ENCODE results near the gene TLX2. TPM values are rescaled to one million over a fixed set of nuclear protein-coding genes. Genes with fewer than 3 reads are reported as not detected.

TLX2 gene
- total RNA-seq, 1 experiment from 2014 or later: not detected

- H3K27me3 Mint-ChIP-seq (ENCODE audit: unreplicated experiment): peaks cover 38% of the 10 kb centered on the region
- CTCF ChIA-PET: no interaction called here
- H3K4me1 Mint-ChIP-seq (ENCODE audit: low read depth, unreplicated experiment): peaks cover 11% of the 10 kb centered on the region
- TF ChIP-seq CTCF (IDR thresholded peaks at IDR 0.05; ENCODE audit: unreplicated experiment): no peak
- no peak overlapping the region for H3K4me3 Mint-ChIP-seq (ENCODE audit: low read depth, unreplicated experiment)
- DNase-seq: no peak
- no peaks in the 10 kb centered on the region for H3K9me3 Mint-ChIP-seq (ENCODE audit: low read depth, unreplicated experiment)
- intact Hi-C loops (cut with micrococcal nuclease; ENCODE audit: unreplicated experiment): no loop called here
- no TSS peak for BruUV-seq (replicated peaks)
- H3K36me3 Mint-ChIP-seq (ENCODE audit: insufficient read depth, unreplicated experiment): peaks cover 30% of the 10 kb centered on the region
- H3K27ac Mint-ChIP-seq (ENCODE audit: unreplicated experiment): no peak overlapping the region
Observed at GRCh38 chr2:74524005-74524404, 9.8 kb downstream of the TLX2 start.

GRCh38 chr2:74524955-74525716 is 10.9 kb downstream of the TLX2 start:
- intact Hi-C loops (cut with micrococcal nuclease; ENCODE audit: unreplicated experiment): no loop called here
- Mint-ChIP-seq H3K4me1 (ENCODE audit: low read depth, unreplicated experiment) (peaks cover 11% of the 10 kb centered on the region), H3K4me3 (ENCODE audit: low read depth, unreplicated experiment) (no peak overlapping the region), H3K9me3 (ENCODE audit: low read depth, unreplicated experiment) (no peaks in the 10 kb centered on the region), H3K27me3 (ENCODE audit: unreplicated experiment) (peaks cover 27% of the 10 kb centered on the region), H3K27ac (ENCODE audit: unreplicated experiment) (no peak overlapping the region), H3K36me3 (ENCODE audit: insufficient read depth, unreplicated experiment) (peaks cover 41% of the 10 kb centered on the region)
- CTCF ChIA-PET: no interaction called here
- BruUV-seq (replicated peaks): no TSS peak
- DNase-seq: no peak
- no peak for TF ChIP-seq CTCF (IDR thresholded peaks at IDR 0.05; ENCODE audit: unreplicated experiment)

DNA sequence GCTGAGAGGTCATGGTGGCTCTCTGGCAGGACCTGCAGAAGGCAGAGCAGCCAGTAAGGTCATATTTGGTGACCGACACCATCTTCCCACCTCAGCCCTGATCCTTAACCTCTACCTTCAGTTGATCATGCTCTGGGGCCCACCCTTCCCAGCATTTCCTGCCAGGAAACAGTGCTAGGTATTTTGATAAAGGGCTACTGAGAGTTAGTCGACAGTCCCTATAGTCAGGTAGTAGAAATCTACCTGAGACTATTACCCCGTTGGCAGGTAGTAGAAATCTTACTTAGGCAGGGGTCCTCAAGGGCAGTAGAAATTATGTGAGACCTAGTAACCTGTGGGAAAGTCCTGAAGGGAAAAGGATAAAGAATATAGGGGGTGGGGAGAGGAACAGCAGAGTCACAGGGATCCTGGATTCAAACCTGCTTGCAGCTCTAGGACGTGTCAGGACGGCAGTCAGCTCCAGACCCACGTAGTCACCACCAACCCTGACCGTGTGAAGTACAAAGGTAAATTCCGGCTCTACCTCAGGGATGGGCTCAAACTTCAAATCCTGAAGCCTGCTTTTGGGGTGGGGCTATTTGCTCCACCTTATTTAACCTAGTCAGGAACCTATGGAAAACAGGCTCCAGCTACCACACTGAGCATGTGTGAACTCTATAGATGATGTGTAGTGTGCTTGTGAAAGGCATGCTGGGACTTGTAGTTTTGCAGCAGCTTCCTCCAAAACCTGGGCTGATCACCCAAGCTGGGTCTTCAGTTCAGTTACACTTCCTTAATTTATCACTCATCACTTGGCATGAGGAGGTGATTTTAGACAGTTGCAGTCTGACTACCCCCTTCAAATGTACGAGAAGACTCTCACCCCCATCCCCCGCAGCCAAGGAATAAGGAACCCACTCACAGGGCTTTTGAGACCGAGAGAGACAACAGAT is 11.7 kb downstream of the TLX2 start, which contains the start of gene DQX1:
Gene DQX1, minus strand, starts transcription at position 515 of the 932 bp plus-strand sequence. Its CDS starts 502 bp downstream, at position 13.
- CTCF ChIA-PET: interaction anchor here (0.5 kb wide), 1 partner anchor 21 kb away, joined by 3 read pairs; no protein-coding TSS in a partner anchor
- no peaks in the 10 kb centered on the region for H3K9me3 Mint-ChIP-seq (ENCODE audit: low read depth, unreplicated experiment)
- no peak for TF ChIP-seq CTCF (IDR thresholded peaks at IDR 0.05; ENCODE audit: unreplicated experiment)
- no peak within 1 kb of the TSS for H3K4me3 Mint-ChIP-seq (ENCODE audit: low read depth, unreplicated experiment)
- peaks cover 18% of the 10 kb centered on the region for H3K27me3 Mint-ChIP-seq (ENCODE audit: unreplicated experiment)
- intact Hi-C loops (cut with micrococcal nuclease; ENCODE audit: unreplicated experiment): no loop called here
- no peak for DNase-seq
- peaks cover 17% of the 10 kb centered on the region for H3K4me1 Mint-ChIP-seq (ENCODE audit: low read depth, unreplicated experiment)
- BruUV-seq (replicated peaks): no TSS peak
- H3K27ac Mint-ChIP-seq (ENCODE audit: unreplicated experiment): no peak within 1 kb of the TSS
- peaks cover 47% of the 10 kb centered on the region for H3K36me3 Mint-ChIP-seq (ENCODE audit: insufficient read depth, unreplicated experiment)

- TF ChIP-seq CTCF (IDR thresholded peaks at IDR 0.05; ENCODE audit: unreplicated experiment): no peak
- DNase-seq: no peak
- Mint-ChIP-seq H3K4me3 (ENCODE audit: low read depth, unreplicated experiment) (no peak overlapping the region), H3K36me3 (ENCODE audit: insufficient read depth, unreplicated experiment) (peaks cover 47% of the 10 kb centered on the region), H3K27ac (ENCODE audit: unreplicated experiment) (no peak overlapping the region), H3K9me3 (ENCODE audit: low read depth, unreplicated experiment) (no peaks in the 10 kb centered on the region), H3K4me1 (ENCODE audit: low read depth, unreplicated experiment) (peaks cover 20% of the 10 kb centered on the region), H3K27me3 (ENCODE audit: unreplicated experiment) (peaks cover 11% of the 10 kb centered on the region)
- intact Hi-C loops (cut with micrococcal nuclease; ENCODE audit: unreplicated experiment): no loop called here
- CTCF ChIA-PET: no interaction called here
- BruUV-seq (replicated peaks): no TSS peak
Observed at GRCh38 chr2:74526649-74527230, 12.5 kb downstream of the TLX2 start.

All from Calu3 (cell line).